GM12801 (cell line): ENCODE data around the gene AP4E1.

Experiments used
- CTCF ChIP-seq: IDR thresholded peaks from one replicate; pipeline ENCODE4 v1.5.1; 2011; ENCODE audit warnings: control low read depth; ENCODE audit not compliant: insufficient read length; ENCODE audit errors: extremely low read depth

AP4E1 gene

GRCh38 chr15:50968353-50968752 is 59.9 kb downstream of the AP4E1 start:
- no peak for TF ChIP-seq CTCF

GRCh38 chr15:50970524-50970923 is 62.0 kb downstream of the AP4E1 start:
- no peak for TF ChIP-seq CTCF

- TF ChIP-seq CTCF = no peak
Measured at GRCh38 chr15:50971115-50971514, 62.6 kb downstream of the AP4E1 start.

GRCh38 chr15:50971542-50971941 is 63.1 kb downstream of the AP4E1 start:
- no peak for TF ChIP-seq CTCF

- TF ChIP-seq CTCF = no peak
Measured at GRCh38 chr15:50973605-50974004, 65.1 kb downstream of the AP4E1 start.

GRCh38 chr15:50977162-50977561 is 68.7 kb downstream of the AP4E1 start:
- TF ChIP-seq CTCF = no peak

- no peak for TF ChIP-seq CTCF
Measured at GRCh38 chr15:50978580-50978979, 70.1 kb downstream of the AP4E1 start.

- no peak for TF ChIP-seq CTCF
Measured at GRCh38 chr15:50979041-50979440, 70.6 kb downstream of the AP4E1 start.
